GM13977 (cell line): Measurements from ENCODE around the gene L2HGDH.

ENCODE experiments used
- DNase-seq: peaks from one replicate; pipeline ENCODE4 v3.0.0; 2012; ENCODE audit warnings: low spot score
- in situ Hi-C: fragments of 300-500 bp; cut with MboI; formaldehyde crosslinking; loops from one replicate; pipeline ENCODE4 v1.12.0; 2022; ENCODE audit warnings: low sequenced_read_pairs, low pct_unique_long_range_greater_than_20kb, mixed read lengths, inconsistent platforms; ENCODE audit not compliant: unreplicated experiment
- TF ChIP-seq, protein P1 (sequence below): IDR thresholded peaks from 2 replicates; pipeline ENCODE4 v1.5.1; 2012; ENCODE audit warnings: mild to moderate bottlenecking, control low read depth; ENCODE audit not compliant: insufficient read depth; ENCODE audit errors: extremely low read depth, missing control alignments

Gene L2HGDH

DNA sequence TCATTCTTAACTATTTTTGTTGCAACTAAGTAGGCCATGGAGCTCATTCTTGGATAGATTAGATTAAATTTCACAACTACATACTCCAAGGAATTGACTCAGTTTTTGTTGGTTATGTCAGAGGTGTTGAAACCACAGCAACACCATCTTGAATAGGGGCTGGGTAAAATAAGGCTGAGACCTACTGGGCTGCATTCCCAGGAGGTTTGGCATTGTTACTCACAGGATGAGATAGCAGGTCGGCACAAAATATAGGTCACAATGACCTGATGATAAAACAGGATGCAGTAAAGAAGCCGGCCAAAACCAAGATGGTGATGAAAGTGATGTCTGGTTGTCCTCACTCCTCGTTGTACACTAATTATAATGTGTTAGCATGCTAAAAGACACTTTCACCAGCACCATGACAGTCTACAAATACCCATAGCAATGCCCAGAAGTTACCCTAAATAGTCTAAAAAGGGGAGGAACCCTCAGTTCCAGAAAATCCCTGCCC is 21.0 kb upstream of the L2HGDH start:
- TF ChIP-seq, protein P1, sequence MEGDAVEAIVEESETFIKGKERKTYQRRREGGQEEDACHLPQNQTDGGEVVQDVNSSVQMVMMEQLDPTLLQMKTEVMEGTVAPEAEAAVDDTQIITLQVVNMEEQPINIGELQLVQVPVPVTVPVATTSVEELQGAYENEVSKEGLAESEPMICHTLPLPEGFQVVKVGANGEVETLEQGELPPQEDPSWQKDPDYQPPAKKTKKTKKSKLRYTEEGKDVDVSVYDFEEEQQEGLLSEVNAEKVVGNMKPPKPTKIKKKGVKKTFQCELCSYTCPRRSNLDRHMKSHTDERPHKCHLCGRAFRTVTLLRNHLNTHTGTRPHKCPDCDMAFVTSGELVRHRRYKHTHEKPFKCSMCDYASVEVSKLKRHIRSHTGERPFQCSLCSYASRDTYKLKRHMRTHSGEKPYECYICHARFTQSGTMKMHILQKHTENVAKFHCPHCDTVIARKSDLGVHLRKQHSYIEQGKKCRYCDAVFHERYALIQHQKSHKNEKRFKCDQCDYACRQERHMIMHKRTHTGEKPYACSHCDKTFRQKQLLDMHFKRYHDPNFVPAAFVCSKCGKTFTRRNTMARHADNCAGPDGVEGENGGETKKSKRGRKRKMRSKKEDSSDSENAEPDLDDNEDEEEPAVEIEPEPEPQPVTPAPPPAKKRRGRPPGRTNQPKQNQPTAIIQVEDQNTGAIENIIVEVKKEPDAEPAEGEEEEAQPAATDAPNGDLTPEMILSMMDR: no peak
- DNase-seq: no peak
- in situ Hi-C loops: no loop called here

DNA sequence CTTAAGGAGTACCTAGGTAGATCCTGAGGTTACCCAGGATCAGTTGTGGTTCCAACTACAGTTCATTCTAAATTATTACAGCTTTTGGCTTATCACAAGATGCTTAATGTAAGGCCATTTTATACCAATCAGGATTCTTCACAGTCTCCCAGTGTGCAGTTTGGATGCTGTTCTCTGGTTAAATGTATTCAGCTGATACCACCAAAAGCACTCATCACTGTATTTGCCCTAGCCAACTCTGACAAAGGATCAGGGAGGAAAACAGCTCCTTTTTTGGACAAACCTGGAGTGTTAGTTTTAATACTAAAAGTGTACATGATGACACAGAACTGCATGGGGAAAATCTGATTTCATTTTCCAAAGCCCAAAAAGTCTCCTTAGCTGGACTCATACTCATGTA is 19.6 kb upstream of the L2HGDH start:
- TF ChIP-seq, protein P1: no peak
- DNase-seq: no peak
- in situ Hi-C loops: no loop called here

DNA sequence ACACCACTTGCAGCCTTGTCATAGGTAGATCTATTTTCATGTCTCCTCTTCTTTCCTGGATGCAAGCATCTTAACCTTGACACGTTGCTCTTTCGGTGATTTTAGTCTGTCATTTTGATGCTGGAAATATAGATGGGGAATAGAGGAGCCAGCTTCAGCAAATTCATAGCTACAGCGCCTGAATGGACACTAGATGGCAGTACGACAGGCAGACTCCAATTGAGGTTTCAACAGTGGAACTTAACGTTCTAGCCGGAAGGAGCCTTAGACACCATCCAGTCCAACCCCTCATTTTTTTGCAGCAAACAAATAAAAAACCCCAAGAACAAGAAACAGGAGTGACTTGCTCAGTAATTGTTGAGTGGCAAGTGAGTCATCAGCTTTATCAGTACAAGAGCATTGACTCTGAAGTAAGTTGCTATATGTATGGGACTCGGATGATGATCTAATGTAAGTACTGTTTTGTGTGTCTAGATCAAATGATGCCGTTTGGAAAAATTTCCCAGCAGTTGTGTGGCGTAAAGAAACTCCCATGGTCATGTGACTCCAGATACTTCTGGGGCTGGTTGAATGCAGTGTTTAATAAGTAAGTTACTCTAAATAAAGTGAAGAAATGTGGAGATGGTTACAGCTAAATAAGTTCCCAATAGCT is 9.1 kb upstream of the L2HGDH start:
- in situ Hi-C loops: loop anchor here (10.0 kb wide), 1 partner anchor 204 kb away; no protein-coding TSS in a partner anchor
- TF ChIP-seq, protein P1: peak; percentile 76
- peak; percentile 71 for DNase-seq

DNA sequence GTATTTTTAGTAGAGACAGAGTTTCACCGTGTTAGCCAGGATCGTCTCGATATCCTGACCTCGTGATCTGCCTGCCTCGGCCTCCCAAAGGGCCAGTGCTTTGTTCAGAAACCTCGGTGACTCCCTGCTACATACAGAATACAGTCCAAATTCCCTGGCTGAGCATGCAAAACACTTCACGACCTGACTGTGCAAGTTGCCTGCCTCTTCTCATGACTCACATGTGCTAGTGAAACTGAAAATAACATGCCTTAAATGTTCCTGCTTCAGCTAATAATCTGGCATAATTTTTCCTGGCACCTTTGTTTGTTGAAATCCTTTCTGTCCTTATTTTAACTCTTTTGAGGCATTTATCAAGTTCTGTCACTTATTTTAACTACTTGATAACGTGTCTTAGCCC is 8.3 kb upstream of the L2HGDH start:
- TF ChIP-seq, protein P1: no peak
- DNase-seq: no peak
- in situ Hi-C loops: loop anchor here (10.0 kb wide), 1 partner anchor 205 kb away; no protein-coding TSS in a partner anchor

DNA sequence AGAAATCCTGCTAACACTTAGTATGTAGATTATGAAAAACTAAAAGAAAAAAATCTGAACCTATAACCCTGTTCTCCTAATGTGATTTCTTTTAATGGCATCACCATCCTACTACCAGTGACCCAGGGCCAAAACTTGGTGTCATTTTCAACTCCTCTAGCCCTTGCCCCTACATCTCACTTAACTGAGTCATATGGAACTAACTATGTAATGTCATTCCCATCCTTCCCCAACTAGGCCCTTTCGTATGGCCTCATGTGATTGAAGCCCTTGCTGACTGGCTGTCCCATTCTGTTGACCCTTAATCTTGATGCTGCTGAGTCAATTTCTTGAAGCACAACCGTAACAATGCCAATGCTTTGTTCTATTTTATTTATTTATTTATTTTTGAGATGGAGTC is 7.7 kb upstream of the L2HGDH start:
- TF ChIP-seq, protein P1: no peak
- no peak for DNase-seq
- in situ Hi-C loops: loop anchor here (10.0 kb wide), 1 partner anchor 205 kb away; no protein-coding TSS in a partner anchor

DNA sequence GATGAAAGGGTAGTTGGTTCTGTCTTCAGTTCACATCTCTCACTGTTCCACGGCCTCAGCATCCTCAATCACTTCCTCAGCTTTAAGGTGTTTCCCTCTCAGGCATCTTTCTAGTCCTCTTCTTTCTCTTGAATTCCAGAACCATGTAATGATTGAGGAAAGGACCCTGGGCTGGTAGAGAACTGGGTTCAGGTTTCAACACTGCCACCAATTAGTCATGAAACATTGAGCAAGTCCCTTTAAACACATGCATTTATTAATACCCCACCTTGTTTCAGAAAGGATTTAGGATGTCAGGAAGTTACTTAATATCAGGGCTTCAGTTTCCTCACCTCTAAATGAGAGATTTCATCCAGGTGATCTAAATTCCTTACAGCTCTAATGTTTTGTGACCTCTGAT is 7.3 kb upstream of the L2HGDH start:
- TF ChIP-seq, protein P1: no peak
- in situ Hi-C loops: no loop called here
- no peak for DNase-seq
